CD4-positive, alpha-beta memory T cell (primary cell): Measurements from ENCODE around the gene VTA1. TPM values are rescaled to one million over a fixed set of nuclear protein-coding genes. Genes with fewer than 3 reads are reported as not detected.
"Not testable (repeated sequence)": the region's sequence is repeated elsewhere in the genome, so short reads cannot be mapped to it uniquely, and the experiment has no call there.

ENCODE experiments used
- CTCF ChIA-PET: fragments of 350-600 bp; sonication (Branson Sonifier 250); formaldehyde crosslinking; loops from one replicate; lab custom pipeline; 2021; ENCODE audit warnings: inconsistent platforms; ENCODE audit not compliant: partially characterized antibody; lab: Charles Lee
- POLR2A ChIA-PET: fragments of 350-600 bp; sonication (Branson Sonifier 250); formaldehyde crosslinking; loops from one replicate; lab custom pipeline; 2021; ENCODE audit not compliant: partially characterized antibody; lab: Charles Lee
- DNase-seq, 5 donors: peaks; one replicate each; pipeline versions ENCODE4 v3.0.0 to v3.0.0-alpha.2; 2020 to 2022; ENCODE audit warnings: mixed read lengths in 1 of 5
- H3K27ac ChIP-seq: one replicate; pipeline ENCODE4 v1.7.0; 2013; ENCODE audit warnings: low read depth, low read length
- H3K27me3 ChIP-seq: 2 replicates; pipeline ENCODE4 v1.7.0; 2013; ENCODE audit warnings: mild to moderate bottlenecking, low read length, moderate library complexity; ENCODE audit not compliant: insufficient read depth
- H3K36me3 ChIP-seq: 2 replicates; pipeline ENCODE4 v1.7.0; 2013; ENCODE audit warnings: mild to moderate bottlenecking, low read length, moderate library complexity; ENCODE audit not compliant: insufficient read depth
- H3K4me1 ChIP-seq: 2 replicates; pipeline ENCODE4 v1.7.0; 2013; ENCODE audit warnings: mild to moderate bottlenecking, low read length, moderate library complexity; ENCODE audit not compliant: insufficient read depth
- H3K4me3 ChIP-seq, 2 donors: one replicate each; pipeline ENCODE4 v1.7.0; 2013; ENCODE audit warnings: low read length in 2 of 2, mild to moderate bottlenecking in 1 of 2
- H3K9me3 ChIP-seq, 2 donors: one replicate each; pipeline ENCODE4 v1.7.0; 2013; ENCODE audit warnings: low read length in 2 of 2, control low read depth in 1 of 2; ENCODE audit not compliant: control insufficient read depth in 1 of 2
- H3K27ac Mint-ChIP-seq, 7 donors: one replicate each; pipeline ENCODE4 v1.8.0; 2020 to 2021; ENCODE audit warnings: mixed read lengths in 7 of 7, mild to moderate bottlenecking in 6 of 7, inconsistent platforms in 3 of 7, moderate library complexity in 3 of 7
- H3K27me3 Mint-ChIP-seq, 2 donors: one replicate each; pipeline ENCODE4 v1.8.0; 2020 to 2021; ENCODE audit warnings: mixed read lengths in 2 of 2
- H3K36me3 Mint-ChIP-seq, 2 donors: one replicate each; pipeline ENCODE4 v1.8.0; 2020 to 2021; ENCODE audit warnings: mixed read lengths in 2 of 2, inconsistent platforms in 1 of 2, mild to moderate bottlenecking in 1 of 2
- H3K4me1 Mint-ChIP-seq, 4 donors: one replicate each; pipeline ENCODE4 v1.8.0; 2020 to 2021; ENCODE audit warnings: mixed read lengths in 4 of 4, mild to moderate bottlenecking in 1 of 4
- H3K4me3 Mint-ChIP-seq, 8 donors: one replicate each; pipeline ENCODE4 v1.8.0; 2020 to 2021; ENCODE audit warnings: mixed read lengths in 8 of 8, mild to moderate bottlenecking in 7 of 8, moderate library complexity in 6 of 8, inconsistent platforms in 3 of 8
- H3K9me3 Mint-ChIP-seq, 8 donors: one replicate each; pipeline ENCODE4 v1.8.0; 2020 to 2021; ENCODE audit warnings: mixed read lengths in 8 of 8, mild to moderate bottlenecking in 5 of 8, inconsistent platforms in 3 of 8, moderate library complexity in 1 of 8
- intact Hi-C: fragments of 100-400 bp; cut with micrococcal nuclease; formaldehyde crosslinking; loops from one replicate; pipeline ENCODE4 v1.15.1; 2023
- polyA plus RNA-seq, 2 donors: library from polyadenylated mRNA; unstranded; fragments of 300-500 nt; fragmentation: Illumina TruSeq; gene quantifications; one replicate each; pipeline ENCODE4 v1.2.3, GENCODE V29; 2021
- total RNA-seq, 2 experiments: library from RNA; stranded (reverse); gene quantifications; one replicate each; pipeline ENCODE4 v1.2.3, GENCODE V29; 2021

The VTA1 gene
- total and polyA plus RNA-seq, 4 experiments from 2014 or later, result 31.2 to 79.7 (median 42.8) TPM

- Histone ChIP-seq H3K9me3 (no peaks in the 10 kb centered on the region), H3K36me3 (no peaks in the 10 kb centered on the region), H3K4me1 (no peaks in the 10 kb centered on the region), H3K27me3 (no peaks in the 10 kb centered on the region), H3K27ac (no peak overlapping the region), H3K4me3 (no peak overlapping the region)
- POLR2A ChIA-PET, result no interaction called here
- intact Hi-C loops, result no loop called here
- Mint-ChIP-seq H3K4me1 (no peaks in the 10 kb centered on the region), H3K36me3 (no peaks in the 10 kb centered on the region), H3K9me3 (no peaks in the 10 kb centered on the region), H3K4me3 (no peak overlapping the region), H3K27ac (no peak overlapping the region), H3K27me3 (peaks cover 2 to 8% of the 10 kb centered on the region in 2 donors)
- DNase-seq, result no peak
- CTCF ChIA-PET, result interaction anchor here (0.6 to 2.4 kb wide), 2 partner anchors 9 to 242 kb away, joined by 5 to 10 read pairs; no protein-coding TSS in a partner anchor
Measured at GRCh38 chr6:142121342-142121741, 25.7 kb upstream of the VTA1 start.

DNA sequence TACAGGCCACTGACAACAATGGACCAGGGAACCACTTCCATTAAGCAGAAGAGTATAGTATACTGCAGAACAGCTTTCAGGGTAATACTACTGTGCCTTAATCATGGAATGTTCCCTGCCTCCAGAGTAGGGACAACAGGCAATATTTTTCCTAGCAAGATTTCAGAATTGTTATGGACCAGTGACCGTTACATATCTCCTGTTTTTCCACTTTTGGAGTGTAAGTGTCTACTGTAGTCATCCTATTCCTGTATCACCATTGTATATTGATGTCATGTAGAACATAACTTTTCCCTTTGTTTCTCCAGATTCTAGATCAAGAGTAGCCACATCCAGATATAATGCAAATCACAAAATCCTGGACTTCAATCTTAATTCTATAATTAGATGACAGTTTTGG, 16.2 kb upstream of the VTA1 start:
- Histone ChIP-seq H3K36me3 (no peaks in the 10 kb centered on the region), H3K4me3 (no peak overlapping the region), H3K4me1 (no peaks in the 10 kb centered on the region), H3K27ac (no peak overlapping the region), H3K9me3 (no peaks in the 10 kb centered on the region), H3K27me3 (no peaks in the 10 kb centered on the region)
- ChIA-PET POLR2A (no interaction called here), CTCF (interaction anchor here (0.9 kb wide), 1 partner anchor 77 kb away, joined by 3 read pairs; no protein-coding TSS in a partner anchor)
- Mint-ChIP-seq H3K4me3 (no peak overlapping the region), H3K27me3 (peaks cover 18 to 21% of the 10 kb centered on the region in 2 donors), H3K27ac (no peak overlapping the region), H3K4me1 (no peaks in the 10 kb centered on the region), H3K9me3 (no peaks in the 10 kb centered on the region), H3K36me3 (no peaks in the 10 kb centered on the region)
- intact Hi-C loops, result no loop called here
- DNase-seq, result no peak

- no peak within 1 kb of the TSS for H3K4me3 Mint-ChIP-seq
- ChIA-PET POLR2A (no interaction called here), CTCF (interaction anchor here (1.0 kb wide), 1 partner anchor 14 kb away, joined by 3 read pairs; no protein-coding TSS in a partner anchor)
- peaks cover 0 to 4% (median 0%) of the 10 kb centered on the region in 8 donors for H3K9me3 Mint-ChIP-seq
- Histone ChIP-seq H3K27me3 (no peaks in the 10 kb centered on the region), H3K4me1 (no peaks in the 10 kb centered on the region), H3K4me3 (no peak within 1 kb of the TSS), H3K9me3 (no peaks in the 10 kb centered on the region), H3K27ac (no peak within 1 kb of the TSS), H3K36me3 (no peaks in the 10 kb centered on the region)
- H3K36me3 Mint-ChIP-seq, result no peaks in the 10 kb centered on the region
- H3K27ac Mint-ChIP-seq, result peak within 1 kb of the TSS in 2 of 7 donors; percentile 5 to 7
- intact Hi-C loops, result no loop called here
- H3K4me1 Mint-ChIP-seq, result no peaks in the 10 kb centered on the region
- H3K27me3 Mint-ChIP-seq, result peaks cover 21 to 23% of the 10 kb centered on the region in 2 donors
- DNase-seq, result no peak
Measured at GRCh38 chr6:142132625-142133024, 14.4 kb upstream of the VTA1 start, which contains the start of gene GJE1. TSS of gene GJE1 (plus strand) at chr6:142132925. CDS start at chr6:142133159, 234 bp downstream.

DNA sequence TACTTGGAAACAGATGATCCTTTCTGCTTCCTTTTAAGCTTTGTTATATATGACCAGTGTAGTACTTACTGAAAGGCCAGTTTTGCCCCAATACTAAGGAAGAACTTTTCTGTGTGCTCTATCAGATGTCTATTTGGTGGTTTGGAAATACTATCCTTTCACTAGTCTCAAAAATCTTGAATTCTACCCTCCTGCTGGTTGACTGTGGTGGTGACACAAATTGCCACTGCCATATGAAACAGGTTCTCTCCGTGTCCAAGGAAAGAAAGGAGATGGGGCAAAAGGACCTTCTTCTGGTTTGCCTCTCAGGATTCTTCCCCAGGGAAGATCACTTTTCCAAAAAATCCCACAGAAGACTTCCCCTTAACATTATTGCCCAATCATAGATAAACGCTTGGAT, 8.2 kb upstream of the VTA1 start:
- Histone ChIP-seq H3K36me3 (no peaks in the 10 kb centered on the region), H3K9me3 (no peaks in the 10 kb centered on the region), H3K27me3 (peaks cover 10% of the 10 kb centered on the region), H3K4me3 (no peak overlapping the region), H3K4me1 (no peaks in the 10 kb centered on the region), H3K27ac (no peak overlapping the region)
- Mint-ChIP-seq H3K27ac (no peak overlapping the region), H3K4me1 (no peaks in the 10 kb centered on the region), H3K27me3 (peaks cover 14 to 15% of the 10 kb centered on the region in 2 donors), H3K4me3 (no peak overlapping the region), H3K36me3 (no peaks in the 10 kb centered on the region), H3K9me3 (peaks cover 0 to 4% (median 0%) of the 10 kb centered on the region in 8 donors)
- no peak for DNase-seq
- POLR2A ChIA-PET, result no interaction called here
- intact Hi-C loops, result no loop called here
- CTCF ChIA-PET, result interaction anchor here (1.2 kb wide), 1 partner anchor 7 kb away, joined by 4 read pairs; no protein-coding TSS in a partner anchor

- H3K27ac ChIP-seq, H3K9me3 ChIP-seq, H3K9me3 Mint-ChIP-seq, H3K27me3 ChIP-seq, H3K4me1 ChIP-seq, H3K36me3 ChIP-seq, H3K27ac Mint-ChIP-seq, H3K4me3 ChIP-seq, POLR2A ChIA-PET, H3K4me3 Mint-ChIP-seq, H3K36me3 Mint-ChIP-seq, DNase-seq: not testable (repeated sequence)
- intact Hi-C loops, result loop anchor here (10.0 kb wide), 1 partner anchor 1953 kb away; the partner anchor contains the start of gene SF3B5
- CTCF ChIA-PET, result interaction anchor here (1.0 kb wide), 1 partner anchor 15 kb away, joined by 3 read pairs; no protein-coding TSS in a partner anchor
- H3K27me3 Mint-ChIP-seq, result peaks cover 12% of the 10 kb centered on the region in 2 donors
- peaks cover 8 to 11% (median 9%) of the 10 kb centered on the region in 4 donors for H3K4me1 Mint-ChIP-seq
Measured at GRCh38 chr6:142141531-142141930, 5.5 kb upstream of the VTA1 start.

DNA sequence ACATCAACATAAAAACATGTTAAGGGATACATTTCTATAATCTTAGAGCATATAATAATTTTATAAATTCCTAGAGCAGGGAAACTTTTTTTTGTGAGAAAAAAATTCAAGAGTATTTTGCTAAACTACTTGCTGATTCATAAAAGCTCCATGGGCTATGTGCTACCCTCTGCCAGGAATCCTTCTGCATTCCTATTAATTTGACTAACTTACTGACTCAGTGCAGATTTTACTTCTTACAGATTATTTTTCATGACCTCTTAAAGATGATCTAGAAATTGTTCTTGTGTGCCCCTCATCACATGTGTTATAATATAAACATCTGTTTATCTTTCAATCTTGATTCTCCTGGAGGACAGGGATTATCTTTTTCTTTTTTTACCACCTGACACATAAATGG, 5.7 kb downstream of the VTA1 start:
- peaks cover 9 to 17% of the 10 kb centered on the region in 2 donors for H3K36me3 Mint-ChIP-seq
- H3K36me3 ChIP-seq, result no peaks in the 10 kb centered on the region
- H3K4me3 Mint-ChIP-seq, result peak overlapping the region in 2 of 8 donors; percentile 2 to 6
- CTCF ChIA-PET, result no interaction called here
- no peaks in the 10 kb centered on the region for H3K27me3 ChIP-seq
- H3K4me3 ChIP-seq, result no peak overlapping the region
- H3K27ac Mint-ChIP-seq, result peak overlapping the region in 1 of 7 donors; percentile 17
- no peak for DNase-seq
- intact Hi-C loops, result no loop called here
- peaks cover 51 to 77% (median 66%) of the 10 kb centered on the region in 4 donors for H3K4me1 Mint-ChIP-seq
- H3K9me3 ChIP-seq, result no peaks in the 10 kb centered on the region
- no peaks in the 10 kb centered on the region for H3K9me3 Mint-ChIP-seq
- no peak overlapping the region for H3K27ac ChIP-seq
- no peaks in the 10 kb centered on the region for H3K27me3 Mint-ChIP-seq
- peaks cover 58% of the 10 kb centered on the region for H3K4me1 ChIP-seq
- POLR2A ChIA-PET, result no interaction called here

DNA sequence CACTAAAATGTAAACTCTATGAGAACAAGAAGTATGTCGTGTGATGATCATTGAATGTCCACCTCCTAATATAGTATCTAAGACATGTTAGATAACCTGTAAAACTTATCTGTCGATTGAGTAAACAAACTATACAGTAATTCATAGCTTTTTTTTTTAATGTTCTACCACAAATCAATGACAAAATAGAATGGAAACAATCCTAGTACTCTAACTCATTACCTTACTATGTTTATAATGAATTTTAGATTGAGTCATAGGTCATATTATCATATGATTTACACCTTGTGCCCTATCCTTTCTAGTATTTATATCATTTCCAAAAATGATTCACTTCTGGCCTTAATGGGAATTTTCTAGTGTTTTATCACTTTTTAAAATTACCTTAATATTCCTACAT, 6.1 kb downstream of the VTA1 start:
- Mint-ChIP-seq H3K4me3 (peak overlapping the region in 2 of 8 donors; percentile 2 to 6), H3K27ac (peak overlapping the region in 1 of 7 donors; percentile 17), H3K27me3 (no peaks in the 10 kb centered on the region), H3K9me3 (no peaks in the 10 kb centered on the region), H3K36me3 (peaks cover 9 to 17% of the 10 kb centered on the region in 2 donors), H3K4me1 (peaks cover 48 to 73% (median 62%) of the 10 kb centered on the region in 4 donors)
- H3K9me3 ChIP-seq, result no peaks in the 10 kb centered on the region
- H3K27me3 ChIP-seq, result no peaks in the 10 kb centered on the region
- H3K27ac ChIP-seq, result no peak overlapping the region
- no peaks in the 10 kb centered on the region for H3K36me3 ChIP-seq
- no peak overlapping the region for H3K4me3 ChIP-seq
- peaks cover 54% of the 10 kb centered on the region for H3K4me1 ChIP-seq
- intact Hi-C loops, result no loop called here
- DNase-seq, result no peak
- CTCF ChIA-PET, result no interaction called here
- POLR2A ChIA-PET, result no interaction called here
